Measurements from ENCODE around the gene GMDS.

The GMDS gene

DNA sequence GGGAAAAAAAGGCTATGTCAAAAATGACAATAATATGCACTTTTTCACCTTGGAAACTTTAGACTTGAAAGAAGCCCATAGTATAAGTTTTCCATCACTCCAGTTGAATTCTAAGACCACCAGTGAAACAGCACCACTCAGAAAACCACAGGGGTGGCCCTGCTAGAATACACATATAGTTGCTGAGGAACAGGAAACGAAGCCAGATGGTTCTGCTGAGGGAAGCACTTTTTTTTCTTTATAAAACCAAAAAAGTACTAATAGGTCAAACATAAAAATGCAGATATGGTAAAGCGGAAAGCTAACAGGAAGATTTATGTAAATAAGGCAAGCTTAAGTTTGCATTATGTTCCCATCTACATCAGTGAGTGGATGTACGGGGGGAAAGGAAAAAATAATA, 331.8 kb downstream of the GMDS start:
- peaks cover 5% of the 10 kb centered on the region; the same call in 1 of the 2 replicates for H3K4me1 ChIP-seq (ENCODE audit: insufficient read depth, low read length)
- H3K4me3 ChIP-seq (ENCODE audit: low read length) = no peak overlapping the region
- no peaks in the 10 kb centered on the region for H3K36me3 ChIP-seq (ENCODE audit: insufficient read depth, low read depth, low read length)
- H3K9ac ChIP-seq (ENCODE audit: low read depth, low read length) = no peak overlapping the region
- H3K9me3 ChIP-seq (ENCODE audit: insufficient read depth, low read depth, low read length) = no peaks in the 10 kb centered on the region
- no peaks in the 10 kb centered on the region for H3K27me3 ChIP-seq (ENCODE audit: insufficient read depth, low read length)
- no peak overlapping the region for H3K27ac ChIP-seq (ENCODE audit: low read length)

DNA sequence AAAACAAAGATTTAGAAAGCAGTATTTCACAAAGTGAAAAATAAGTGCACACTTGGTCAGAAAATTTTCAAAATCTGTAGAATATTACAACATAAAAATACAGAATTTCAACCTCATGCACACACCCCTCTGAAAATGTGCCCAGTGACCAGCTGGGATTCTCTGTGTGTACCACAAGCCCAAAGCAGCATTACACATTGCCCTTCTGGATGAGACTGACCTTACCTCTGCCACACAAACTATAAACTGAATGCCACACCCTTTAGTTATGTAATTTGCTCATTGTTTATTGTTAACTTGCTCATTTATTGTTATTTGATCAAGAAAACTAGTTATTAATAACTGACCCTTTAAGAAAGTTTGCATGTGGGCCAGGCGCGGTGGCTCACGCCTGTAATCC, 332.7 kb downstream of the GMDS start:
- Histone ChIP-seq H3K9ac (ENCODE audit: low read depth, low read length) (no peak overlapping the region), H3K27me3 (ENCODE audit: insufficient read depth, low read length) (no peaks in the 10 kb centered on the region), H3K4me1 (ENCODE audit: insufficient read depth, low read length) (peaks cover 7% of the 10 kb centered on the region; the same call in 1 of the 2 replicates), H3K4me3 (ENCODE audit: low read length) (no peak overlapping the region), H3K36me3 (ENCODE audit: insufficient read depth, low read depth, low read length) (no peaks in the 10 kb centered on the region), H3K9me3 (ENCODE audit: insufficient read depth, low read depth, low read length) (no peaks in the 10 kb centered on the region), H3K27ac (ENCODE audit: low read length) (no peak overlapping the region)

DNA sequence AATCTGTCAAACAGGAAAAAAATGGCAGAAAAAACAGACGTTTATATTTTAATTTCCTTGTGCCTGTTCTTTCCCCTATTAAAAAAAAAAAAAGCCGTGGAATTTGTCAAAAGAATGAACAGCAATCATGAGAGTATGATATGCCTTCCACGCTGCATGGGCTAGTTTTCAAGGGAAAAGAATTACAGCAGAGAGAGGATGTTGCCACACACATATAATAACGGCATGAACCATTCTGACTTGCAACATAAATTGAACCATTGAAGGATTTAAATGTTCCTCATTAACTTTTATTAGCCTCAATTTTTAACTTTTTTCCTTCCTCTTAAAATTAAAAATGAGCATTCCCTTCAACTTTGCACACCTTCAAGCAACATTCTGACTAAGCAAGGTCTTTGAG, 333.9 kb downstream of the GMDS start:
- Histone ChIP-seq H3K9me3 (ENCODE audit: insufficient read depth, low read depth, low read length) (no peaks in the 10 kb centered on the region), H3K4me3 (ENCODE audit: low read length) (no peak overlapping the region), H3K27ac (ENCODE audit: low read length) (no peak overlapping the region), H3K4me1 (ENCODE audit: insufficient read depth, low read length) (peaks cover 12% of the 10 kb centered on the region; the same call in 1 of the 2 replicates), H3K9ac (ENCODE audit: low read depth, low read length) (no peak overlapping the region), H3K36me3 (ENCODE audit: insufficient read depth, low read depth, low read length) (no peaks in the 10 kb centered on the region), H3K27me3 (ENCODE audit: insufficient read depth, low read length) (no peaks in the 10 kb centered on the region)

DNA sequence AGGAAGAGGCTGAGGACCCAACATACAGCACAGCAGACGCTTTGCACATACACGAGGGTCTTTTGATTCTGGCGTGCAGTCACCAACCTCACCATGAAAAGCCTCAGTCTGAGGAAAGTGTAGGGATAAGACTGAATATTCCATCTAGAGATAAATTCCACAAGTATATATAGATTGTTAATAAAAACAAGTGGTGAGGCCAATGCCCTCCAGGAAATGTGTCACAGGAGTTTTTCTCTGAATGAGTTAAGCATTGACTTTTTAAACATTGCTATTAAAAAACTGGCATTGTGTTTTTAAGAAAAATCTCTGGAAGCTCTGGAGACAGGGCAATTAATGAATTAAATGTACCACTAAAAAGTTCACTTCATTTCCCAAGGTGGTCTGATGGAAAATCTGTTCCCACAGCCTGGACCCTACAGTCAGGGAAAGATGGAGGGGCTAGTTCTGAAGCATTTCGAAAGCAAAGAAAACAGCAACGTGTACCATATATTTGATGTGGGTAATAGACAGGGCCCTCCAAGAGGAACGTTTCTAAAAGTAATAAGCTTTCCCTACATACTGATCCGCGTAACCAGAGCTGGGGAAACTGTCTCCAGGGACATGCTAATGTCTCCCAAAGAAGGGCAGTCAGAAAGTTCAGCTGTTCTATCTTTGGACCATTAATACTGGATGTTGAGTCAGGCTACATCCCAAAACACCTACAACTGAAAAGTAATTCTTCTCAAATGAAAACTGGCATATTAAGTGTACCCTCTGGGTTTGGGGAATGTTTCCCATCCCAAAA, 334.6 kb downstream of the GMDS start:
- Histone ChIP-seq H3K4me1 (ENCODE audit: insufficient read depth, low read length) (peaks cover 16% of the 10 kb centered on the region; the same call in 1 of the 2 replicates), H3K27ac (ENCODE audit: low read length) (no peak overlapping the region), H3K36me3 (ENCODE audit: insufficient read depth, low read depth, low read length) (no peaks in the 10 kb centered on the region), H3K27me3 (ENCODE audit: insufficient read depth, low read length) (no peaks in the 10 kb centered on the region), H3K9me3 (ENCODE audit: insufficient read depth, low read depth, low read length) (no peaks in the 10 kb centered on the region), H3K4me3 (ENCODE audit: low read length) (no peak overlapping the region), H3K9ac (ENCODE audit: low read depth, low read length) (no peak overlapping the region)

DNA sequence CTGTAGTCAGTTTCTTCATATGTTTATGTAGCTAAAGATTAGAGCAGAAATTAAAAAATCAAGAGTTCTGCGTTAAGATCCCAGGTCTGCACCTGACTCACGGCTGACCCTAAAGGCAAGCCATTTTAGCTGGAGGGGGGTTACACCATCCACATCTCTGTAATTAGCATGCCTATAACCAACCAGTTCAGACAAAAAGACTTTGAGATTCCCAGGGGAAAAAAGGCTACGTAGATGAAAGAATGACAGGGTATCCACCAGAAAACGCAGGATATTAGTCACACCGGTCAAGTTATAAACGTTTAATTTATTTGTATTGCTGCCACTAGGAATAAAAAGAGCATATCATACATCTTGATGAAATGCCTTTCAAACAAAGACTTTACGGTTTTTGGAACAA, 336.6 kb downstream of the GMDS start:
- H3K36me3 ChIP-seq (ENCODE audit: insufficient read depth, low read depth, low read length) = no peaks in the 10 kb centered on the region
- no peak overlapping the region for H3K27ac ChIP-seq (ENCODE audit: low read length)
- H3K27me3 ChIP-seq (ENCODE audit: insufficient read depth, low read length) = no peaks in the 10 kb centered on the region
- H3K9ac ChIP-seq (ENCODE audit: low read depth, low read length) = no peak overlapping the region
- H3K4me1 ChIP-seq (ENCODE audit: insufficient read depth, low read length) = peaks cover 21% of the 10 kb centered on the region; the same call in 1 of the 2 replicates
- no peaks in the 10 kb centered on the region for H3K9me3 ChIP-seq (ENCODE audit: insufficient read depth, low read depth, low read length)
- H3K4me3 ChIP-seq (ENCODE audit: low read length) = no peak overlapping the region

DNA sequence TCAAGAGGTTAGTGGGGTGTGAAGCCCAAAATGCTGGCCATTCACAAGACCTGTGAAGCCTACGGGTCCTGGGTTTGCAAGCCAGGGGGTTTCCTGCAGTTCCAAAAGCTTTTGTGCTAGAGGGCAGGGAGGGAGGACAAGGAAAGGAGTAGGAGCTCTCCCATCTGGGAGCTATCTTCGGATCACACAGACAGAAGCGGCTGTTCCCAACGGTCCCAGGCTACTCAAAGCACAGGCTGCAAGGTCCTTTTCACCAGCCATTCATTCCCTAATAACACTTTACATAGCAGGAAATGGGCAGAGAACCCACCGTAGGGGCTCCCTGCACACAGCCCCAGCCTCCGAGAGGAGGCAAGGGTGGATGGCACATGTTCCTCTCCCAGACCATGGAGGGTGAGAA, 338.8 kb downstream of the GMDS start:
- no peak overlapping the region for H3K4me3 ChIP-seq (ENCODE audit: low read length)
- no peaks in the 10 kb centered on the region for H3K27me3 ChIP-seq (ENCODE audit: insufficient read depth, low read length)
- H3K9ac ChIP-seq (ENCODE audit: low read depth, low read length) = no peak overlapping the region
- no peaks in the 10 kb centered on the region for H3K9me3 ChIP-seq (ENCODE audit: insufficient read depth, low read depth, low read length)
- H3K36me3 ChIP-seq (ENCODE audit: insufficient read depth, low read depth, low read length) = no peaks in the 10 kb centered on the region
- no peak overlapping the region for H3K27ac ChIP-seq (ENCODE audit: low read length)
- peaks cover 22% of the 10 kb centered on the region; the same call in 1 of the 2 replicates for H3K4me1 ChIP-seq (ENCODE audit: insufficient read depth, low read length)

DNA sequence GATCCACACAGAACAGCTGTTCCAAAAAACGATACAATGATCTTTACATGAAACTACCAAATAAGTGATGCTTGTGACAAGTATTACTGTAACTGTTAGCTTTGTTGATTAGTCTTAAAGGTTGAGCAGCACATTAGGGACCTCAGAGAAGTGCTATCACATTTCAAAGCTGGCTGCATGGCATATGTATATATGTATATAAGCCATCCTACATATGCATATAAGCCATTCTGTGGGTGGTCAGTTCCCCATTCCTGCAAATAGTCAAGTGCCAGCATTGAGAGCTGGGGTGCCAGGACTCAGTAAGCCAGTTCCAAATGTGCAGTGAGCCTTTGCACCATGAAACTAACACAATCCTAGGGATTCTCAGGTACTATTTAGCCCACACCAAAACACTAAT, 339.4 kb downstream of the GMDS start:
- H3K27me3 ChIP-seq (ENCODE audit: insufficient read depth, low read length) = no peaks in the 10 kb centered on the region
- H3K9ac ChIP-seq (ENCODE audit: low read depth, low read length) = no peak overlapping the region
- no peaks in the 10 kb centered on the region for H3K9me3 ChIP-seq (ENCODE audit: insufficient read depth, low read depth, low read length)
- no peak overlapping the region for H3K4me3 ChIP-seq (ENCODE audit: low read length)
- H3K27ac ChIP-seq (ENCODE audit: low read length) = no peak overlapping the region
- H3K36me3 ChIP-seq (ENCODE audit: insufficient read depth, low read depth, low read length) = no peaks in the 10 kb centered on the region
- peaks cover 22% of the 10 kb centered on the region; the same call in 1 of the 2 replicates for H3K4me1 ChIP-seq (ENCODE audit: insufficient read depth, low read length)

DNA sequence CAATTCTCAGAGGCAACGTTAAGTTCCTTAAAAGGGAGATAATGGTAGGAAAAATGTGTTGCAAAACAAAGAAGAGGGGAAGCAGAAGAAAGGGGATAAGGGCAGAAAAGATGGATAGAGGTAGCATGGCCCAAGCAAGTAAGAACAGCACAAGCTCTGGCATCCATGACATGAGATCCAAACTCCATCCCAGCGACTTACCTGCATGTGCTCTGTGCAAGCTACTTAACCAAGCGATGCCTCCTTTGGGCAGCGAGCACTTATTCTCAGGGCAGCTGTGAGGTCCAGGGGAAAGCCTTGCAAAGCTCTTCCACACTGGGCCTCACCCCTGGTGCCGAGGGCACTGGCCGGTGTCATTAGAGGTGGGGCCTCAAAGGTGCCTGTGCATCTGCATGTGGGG, 340.5 kb downstream of the GMDS start:
- H3K27ac ChIP-seq (ENCODE audit: low read length) = no peak overlapping the region
- no peaks in the 10 kb centered on the region for H3K36me3 ChIP-seq (ENCODE audit: insufficient read depth, low read depth, low read length)
- no peaks in the 10 kb centered on the region for H3K27me3 ChIP-seq (ENCODE audit: insufficient read depth, low read length)
- H3K9ac ChIP-seq (ENCODE audit: low read depth, low read length) = no peak overlapping the region
- H3K4me1 ChIP-seq (ENCODE audit: insufficient read depth, low read length) = peaks cover 22% of the 10 kb centered on the region; the same call in 1 of the 2 replicates
- H3K4me3 ChIP-seq (ENCODE audit: low read length) = no peak overlapping the region
- H3K9me3 ChIP-seq (ENCODE audit: insufficient read depth, low read depth, low read length) = no peaks in the 10 kb centered on the region

DNA sequence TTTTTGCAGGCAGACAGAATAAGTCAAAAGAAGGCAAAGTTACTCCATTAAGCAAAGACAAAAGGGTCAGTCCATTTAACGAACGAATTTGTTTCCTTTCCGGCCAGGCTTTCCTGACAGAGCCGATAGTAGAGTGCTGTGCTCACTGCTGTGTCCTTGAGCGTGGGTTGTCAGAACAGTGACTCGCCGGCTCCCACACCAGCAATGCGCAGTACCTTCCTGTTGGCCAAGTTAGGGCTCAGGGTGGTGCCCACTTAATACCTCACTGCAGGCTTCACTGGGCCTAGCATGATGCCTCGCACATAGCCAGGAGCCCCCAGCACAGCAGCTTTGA, 341.0 kb downstream of the GMDS start:
- no peak overlapping the region for H3K27ac ChIP-seq (ENCODE audit: low read length)
- H3K9ac ChIP-seq (ENCODE audit: low read depth, low read length) = no peak overlapping the region
- H3K27me3 ChIP-seq (ENCODE audit: insufficient read depth, low read length) = no peaks in the 10 kb centered on the region
- no peaks in the 10 kb centered on the region for H3K9me3 ChIP-seq (ENCODE audit: insufficient read depth, low read depth, low read length)
- peaks cover 22% of the 10 kb centered on the region; the same call in 1 of the 2 replicates for H3K4me1 ChIP-seq (ENCODE audit: insufficient read depth, low read length)
- no peak overlapping the region for H3K4me3 ChIP-seq (ENCODE audit: low read length)
- H3K36me3 ChIP-seq (ENCODE audit: insufficient read depth, low read depth, low read length) = no peaks in the 10 kb centered on the region

DNA sequence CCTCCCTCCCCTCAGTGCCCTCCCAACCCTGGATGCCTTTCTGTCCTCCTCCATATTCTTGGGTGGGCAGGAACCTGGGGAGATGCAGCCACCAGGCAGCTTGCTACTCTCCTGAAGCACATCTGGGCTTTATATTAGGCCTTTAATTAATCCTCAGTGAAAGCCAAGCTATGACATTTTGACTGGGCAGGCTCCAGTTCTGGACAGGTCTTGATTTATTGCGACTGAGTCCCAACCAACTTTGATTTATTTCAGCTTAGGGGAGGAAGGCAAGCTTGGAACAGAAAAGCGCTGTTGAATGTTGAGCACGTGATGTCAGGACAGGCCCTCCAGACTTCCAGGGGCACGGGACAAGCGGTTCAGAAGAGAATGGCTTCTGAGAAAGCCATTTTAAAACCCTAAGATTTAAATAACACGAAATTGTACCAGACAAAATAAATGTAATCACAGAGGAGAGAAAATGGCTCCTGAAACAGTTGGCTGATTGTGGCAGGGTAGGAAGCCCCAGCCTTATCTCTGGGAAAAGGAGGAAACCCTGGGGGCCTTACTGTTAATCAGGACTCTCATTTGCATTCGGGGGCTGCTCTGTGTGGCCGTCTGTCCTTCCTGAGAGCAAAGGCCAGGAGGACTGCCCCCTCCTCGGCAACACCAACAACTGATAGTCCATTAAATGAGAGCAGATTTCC, 341.5 kb downstream of the GMDS start:
- H3K9ac ChIP-seq (ENCODE audit: low read depth, low read length) = no peak overlapping the region
- no peak overlapping the region for H3K4me3 ChIP-seq (ENCODE audit: low read length)
- no peaks in the 10 kb centered on the region for H3K36me3 ChIP-seq (ENCODE audit: insufficient read depth, low read depth, low read length)
- H3K4me1 ChIP-seq (ENCODE audit: insufficient read depth, low read length) = peaks cover 19% of the 10 kb centered on the region; the same call in 1 of the 2 replicates
- H3K27ac ChIP-seq (ENCODE audit: low read length) = no peak overlapping the region
- no peaks in the 10 kb centered on the region for H3K9me3 ChIP-seq (ENCODE audit: insufficient read depth, low read depth, low read length)
- H3K27me3 ChIP-seq (ENCODE audit: insufficient read depth, low read length) = no peaks in the 10 kb centered on the region

DNA sequence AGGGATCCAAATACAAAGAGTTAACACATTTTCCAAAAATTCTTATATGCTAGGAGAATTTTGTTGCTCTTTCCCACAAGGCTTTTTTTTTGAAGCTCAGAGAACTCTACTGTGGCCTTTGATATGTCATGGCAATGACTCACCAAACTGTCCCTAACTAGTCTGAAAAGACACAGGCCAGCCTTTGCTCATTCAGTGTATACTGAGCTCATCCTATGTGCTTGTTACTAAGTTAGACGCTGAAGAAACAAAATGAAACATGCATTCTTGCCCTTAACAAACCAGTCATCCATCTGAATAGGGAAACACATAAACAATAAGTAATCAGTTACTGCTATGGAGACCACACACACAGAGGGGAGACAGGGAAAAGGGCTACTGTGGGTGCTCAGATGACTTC, 343.8 kb downstream of the GMDS start:
- H3K4me1 ChIP-seq (ENCODE audit: insufficient read depth, low read length) = peaks cover 10% of the 10 kb centered on the region; the same call in 1 of the 2 replicates
- H3K36me3 ChIP-seq (ENCODE audit: insufficient read depth, low read depth, low read length) = no peaks in the 10 kb centered on the region
- no peaks in the 10 kb centered on the region for H3K9me3 ChIP-seq (ENCODE audit: insufficient read depth, low read depth, low read length)
- H3K9ac ChIP-seq (ENCODE audit: low read depth, low read length) = no peak overlapping the region
- H3K27ac ChIP-seq (ENCODE audit: low read length) = no peak overlapping the region
- H3K27me3 ChIP-seq (ENCODE audit: insufficient read depth, low read length) = no peaks in the 10 kb centered on the region
- H3K4me3 ChIP-seq (ENCODE audit: low read length) = no peak overlapping the region

DNA sequence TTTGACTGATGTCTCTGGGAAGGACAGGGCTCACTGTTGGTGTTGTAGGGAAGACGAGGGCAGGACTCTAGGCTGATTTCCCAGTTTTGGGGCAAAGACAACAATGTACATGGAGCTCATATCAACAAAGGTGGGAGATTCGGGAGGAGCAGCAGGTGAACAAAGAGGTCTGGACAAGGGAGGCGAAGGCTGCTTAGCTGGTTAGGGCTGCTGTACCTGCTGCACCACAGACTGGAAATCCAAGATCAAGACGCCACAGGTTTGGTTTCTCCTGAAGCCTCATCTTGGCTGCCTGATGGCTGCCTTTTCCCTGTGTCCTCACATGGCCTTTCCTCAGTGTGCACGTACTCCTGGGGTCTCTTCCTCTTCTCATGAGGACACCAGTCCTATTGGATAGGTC, 348.5 kb downstream of the GMDS start:
- Histone ChIP-seq H3K9me3 (ENCODE audit: insufficient read depth, low read depth, low read length) (no peaks in the 10 kb centered on the region), H3K27me3 (ENCODE audit: insufficient read depth, low read length) (no peaks in the 10 kb centered on the region), H3K4me3 (ENCODE audit: low read length) (no peak overlapping the region), H3K4me1 (ENCODE audit: insufficient read depth, low read length) (no peaks in the 10 kb centered on the region), H3K27ac (ENCODE audit: low read length) (no peak overlapping the region), H3K9ac (ENCODE audit: low read depth, low read length) (no peak overlapping the region), H3K36me3 (ENCODE audit: insufficient read depth, low read depth, low read length) (no peaks in the 10 kb centered on the region)

Measured in iPS-20b (cell line).